HepG2 (cell line): ENCODE data around the gene ZNF507. TPM values are rescaled to one million over a fixed set of nuclear protein-coding genes. Genes with fewer than 3 reads are reported as not detected.

Experiments used
- ATF7 ChIP-seq, 2 experiments: fragments of 450-650 bp in 1 of 2; sonication (generic) in 1 of 2; formaldehyde crosslinking in 1 of 2; IDR thresholded peaks; 2 replicates each; pipeline versions ENCODE4 v1.4.0 to v1.6.1; 2016 to 2020; ENCODE audit warnings: antibody characterized with exemption in 1 of 2, mild to moderate bottlenecking in 1 of 2, missing genetic modification reagents in 1 of 2
- FOXJ3 ChIP-seq: sonication (generic); formaldehyde crosslinking; IDR thresholded peaks from 2 replicates; pipeline ENCODE4 v1.4.0; 2020; ENCODE audit warnings: missing genetic modification reagents, mild to moderate bottlenecking, borderline replicate concordance
- HES4 ChIP-seq: sonication (generic); formaldehyde crosslinking; IDR thresholded peaks from 2 replicates; pipeline ENCODE4 v1.9.0; 2021; ENCODE audit warnings: mild to moderate bottlenecking, missing genetic modification reagents, borderline replicate concordance
- KDM5A ChIP-seq: fragments of 200-600 bp; sonication (generic); IDR thresholded peaks from 2 replicates; pipeline ENCODE4 v1.7.0; 2018; ENCODE audit warnings: antibody characterized with exemption, mild to moderate bottlenecking, low read length, borderline replicate concordance
- MED8 ChIP-seq: sonication (generic); formaldehyde crosslinking; IDR thresholded peaks from 2 replicates; pipeline ENCODE4 v1.8.1; 2023; ENCODE audit warnings: mild to moderate bottlenecking, missing genetic modification reagents; ENCODE audit not compliant: insufficient replicate concordance
- NKX3-1 ChIP-seq: sonication (generic); formaldehyde crosslinking; IDR thresholded peaks from 2 replicates; pipeline ENCODE4 v1.5.0; 2020; ENCODE audit warnings: missing genetic modification reagents
- TOE1 ChIP-seq: sonication (generic); formaldehyde crosslinking; IDR thresholded peaks from 2 replicates; pipeline ENCODE4 v1.4.0; 2020; ENCODE audit warnings: mild to moderate bottlenecking, missing genetic modification reagents
- ZBTB4 ChIP-seq: sonication (generic); formaldehyde crosslinking; IDR thresholded peaks from 2 replicates; pipeline ENCODE4 v1.4.0; 2020; ENCODE audit warnings: missing genetic modification reagents, mild to moderate bottlenecking, borderline replicate concordance
- ZC3H13 ChIP-seq: sonication (generic); formaldehyde crosslinking; IDR thresholded peaks from 2 replicates; pipeline ENCODE4 v1.8.1; 2023; ENCODE audit warnings: mild to moderate bottlenecking, missing genetic modification reagents, moderate library complexity
- ZKSCAN1 ChIP-seq: fragments of 150-350 bp; IDR thresholded peaks from 2 replicates; pipeline ENCODE4 v1.6.1; 2014; ENCODE audit warnings: low read length
- ZNF224 ChIP-seq: sonication (generic); formaldehyde crosslinking; IDR thresholded peaks from 2 replicates; pipeline ENCODE4 v1.5.0; 2020; ENCODE audit warnings: mild to moderate bottlenecking, missing genetic modification reagents
- ZNF501 ChIP-seq: sonication (generic); formaldehyde crosslinking; IDR thresholded peaks from 2 replicates; pipeline ENCODE4 v1.5.1; 2020; ENCODE audit warnings: mild to moderate bottlenecking, moderate library complexity, missing genetic modification reagents
- ZNF510 ChIP-seq: sonication (generic); formaldehyde crosslinking; IDR thresholded peaks from 2 replicates; pipeline ENCODE4 v1.4.0; 2020; ENCODE audit warnings: low read depth, mild to moderate bottlenecking, missing genetic modification reagents
- ZNF577 ChIP-seq: sonication (generic); formaldehyde crosslinking; IDR thresholded peaks from 2 replicates; pipeline ENCODE4 v1.4.0; 2020; ENCODE audit warnings: mild to moderate bottlenecking, low read depth, missing genetic modification reagents, borderline replicate concordance
- ZNF772 ChIP-seq: sonication (generic); formaldehyde crosslinking; IDR thresholded peaks from 2 replicates; pipeline ENCODE4 v1.5.0; 2020; ENCODE audit warnings: mild to moderate bottlenecking, missing genetic modification reagents
- polyA plus RNA-seq, 8 experiments: library from polyadenylated mRNA; depleted of rRNA in 3 of 8; stranded (reverse) in 7 of 8; unstranded in 1 of 8; fragments of >200 nt; fragmentation: Illumina TruSeq in 4 of 8; extraction: Trizol in 4 of 8; gene quantifications; 2 replicates each; pipeline versions ENCODE4 v1.2.1 to v1.2.3, GENCODE V29; 2011 to 2016; ENCODE audit warnings: low read depth in 4 of 8, missing spikeins in 1 of 8, mixed read lengths in 1 of 8; ENCODE audit not compliant: insufficient read depth in 1 of 8
- total RNA-seq, 5 experiments: library from RNA; depleted of rRNA; stranded (reverse); fragments of >200 nt; fragmentation: Illumina TruSeq; extraction: Trizol; gene quantifications; 2 replicates each; pipeline ENCODE4 v1.2.3, GENCODE V29; 2016; ENCODE audit warnings: low read depth in 1 of 5
- TF ChIP-seq, protein P1 (sequence below): sonication (generic); formaldehyde crosslinking; conservative IDR thresholded peaks from 2 replicates; pipeline ENCODE4 v1.8.0; 2022; ENCODE audit warnings: mild to moderate bottlenecking, moderate library complexity, missing genetic modification reagents
- TF ChIP-seq, protein P2 (sequence below): sonication (generic); formaldehyde crosslinking; IDR thresholded peaks from 2 replicates; pipeline ENCODE4 v1.5.0; 2020; ENCODE audit warnings: mild to moderate bottlenecking, missing genetic modification reagents, borderline replicate concordance
- TF ChIP-seq, protein P3 (sequence below), 2 experiments: sonication (generic) in 1 of 2; formaldehyde crosslinking in 1 of 2; IDR thresholded peaks; 2 replicates each; pipeline versions ENCODE4 v1.5.1 to v1.6.1; 2011 to 2020; ENCODE audit warnings: borderline replicate concordance in 1 of 2, low read depth in 1 of 2, low read length in 1 of 2, mild to moderate bottlenecking in 1 of 2, missing genetic modification reagents in 1 of 2, moderate library complexity in 1 of 2

Gene ZNF507
- total and polyA plus RNA-seq, 2 of the 13 experiments (the other 11 are each of a cell fraction or from before 2014, with no cell fraction given): 7.3 to 10.9 TPM

- TF ChIP-seq ZBTB4 (CRISPR knock-in tag) (0 out of 2 replicates have a peak, but pooled peaks have one; percentile 40), KDM5A (peak; percentile 51; the same call in 1 of the 2 replicates), NKX3-1 (CRISPR knock-in tag) (peak; percentile 54; the same call in 1 of the 2 replicates), MED8 (CRISPR knock-in tag) (peak; percentile 83), ZC3H13 (CRISPR knock-in tag) (0 out of 2 replicates have a peak, but pooled peaks have one; percentile 46), TOE1 (0 out of 2 replicates have a peak, but pooled peaks have one; percentile 9), FOXJ3 (CRISPR knock-in tag) (peak; percentile 15; the same call in 1 of the 2 replicates), HES4 (peak; percentile 12; the same call in 1 of the 2 replicates), ZKSCAN1 (peak; percentile 7; the same call in 1 of the 2 replicates), ZNF772 (CRISPR knock-in tag) (0 out of 2 replicates have a peak, but pooled peaks have one; percentile 8), ATF7 (IDR thresholded peaks at IDR 0.05) (no peak), ATF7 (CRISPR knock-in tag; IDR thresholded peaks at IDR 0.05) (peak; percentile 12; the same call in 1 of the 2 replicates), ZNF577 (CRISPR knock-in tag) (no peak), ZNF510 (CRISPR knock-in tag) (peak; percentile 26; the same call in 1 of the 2 replicates), ZNF224 (CRISPR knock-in tag) (peak; percentile 83; the same call in 1 of the 2 replicates), ZNF501 (CRISPR knock-in tag) (peak; percentile 53; the same call in 1 of the 2 replicates)
- TF ChIP-seq, protein P1, sequence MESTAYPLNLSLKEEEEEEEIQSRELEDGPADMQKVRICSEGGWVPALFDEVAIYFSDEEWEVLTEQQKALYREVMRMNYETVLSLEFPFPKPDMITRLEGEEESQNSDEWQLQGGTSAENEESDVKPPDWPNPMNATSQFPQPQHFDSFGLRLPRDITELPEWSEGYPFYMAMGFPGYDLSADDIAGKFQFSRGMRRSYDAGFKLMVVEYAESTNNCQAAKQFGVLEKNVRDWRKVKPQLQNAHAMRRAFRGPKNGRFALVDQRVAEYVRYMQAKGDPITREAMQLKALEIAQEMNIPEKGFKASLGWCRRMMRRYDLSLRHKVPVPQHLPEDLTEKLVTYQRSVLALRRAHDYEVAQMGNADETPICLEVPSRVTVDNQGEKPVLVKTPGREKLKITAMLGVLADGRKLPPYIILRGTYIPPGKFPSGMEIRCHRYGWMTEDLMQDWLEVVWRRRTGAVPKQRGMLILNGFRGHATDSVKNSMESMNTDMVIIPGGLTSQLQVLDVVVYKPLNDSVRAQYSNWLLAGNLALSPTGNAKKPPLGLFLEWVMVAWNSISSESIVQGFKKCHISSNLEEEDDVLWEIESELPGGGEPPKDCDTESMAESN: peak; percentile 21; the same call in 1 of the 2 replicates
- TF ChIP-seq, protein P2, sequence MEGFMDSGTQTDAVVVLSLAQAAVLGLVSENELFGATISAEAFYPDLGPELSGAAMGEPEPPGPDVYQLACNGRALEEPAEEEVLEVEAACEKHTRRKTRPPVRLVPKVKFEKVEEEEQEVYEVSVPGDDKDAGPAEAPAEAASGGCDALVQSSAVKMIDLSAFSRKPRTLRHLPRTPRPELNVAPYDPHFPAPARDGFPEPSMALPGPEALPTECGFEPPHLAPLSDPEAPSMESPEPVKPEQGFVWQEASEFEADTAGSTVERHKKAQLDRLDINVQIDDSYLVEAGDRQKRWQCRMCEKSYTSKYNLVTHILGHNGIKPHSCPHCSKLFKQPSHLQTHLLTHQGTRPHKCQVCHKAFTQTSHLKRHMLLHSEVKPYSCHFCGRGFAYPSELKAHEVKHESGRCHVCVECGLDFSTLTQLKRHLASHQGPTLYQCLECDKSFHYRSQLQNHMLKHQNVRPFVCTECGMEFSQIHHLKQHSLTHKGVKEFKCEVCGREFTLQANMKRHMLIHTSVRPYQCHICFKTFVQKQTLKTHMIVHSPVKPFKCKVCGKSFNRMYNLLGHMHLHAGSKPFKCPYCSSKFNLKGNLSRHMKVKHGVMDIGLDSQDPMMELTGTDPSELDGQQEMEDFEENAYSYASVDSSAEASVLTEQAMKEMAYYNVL: peak; percentile 47; the same call in 1 of the 2 replicates
- TF ChIP-seq, protein P3, sequence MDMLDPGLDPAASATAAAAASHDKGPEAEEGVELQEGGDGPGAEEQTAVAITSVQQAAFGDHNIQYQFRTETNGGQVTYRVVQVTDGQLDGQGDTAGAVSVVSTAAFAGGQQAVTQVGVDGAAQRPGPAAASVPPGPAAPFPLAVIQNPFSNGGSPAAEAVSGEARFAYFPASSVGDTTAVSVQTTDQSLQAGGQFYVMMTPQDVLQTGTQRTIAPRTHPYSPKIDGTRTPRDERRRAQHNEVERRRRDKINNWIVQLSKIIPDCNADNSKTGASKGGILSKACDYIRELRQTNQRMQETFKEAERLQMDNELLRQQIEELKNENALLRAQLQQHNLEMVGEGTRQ (IDR thresholded peaks at IDR 0.05; ENCODE audit: low read depth, low read length): no peak
- TF ChIP-seq, protein P3 (CRISPR knock-in tag; IDR thresholded peaks at IDR 0.05; ENCODE audit: borderline replicate concordance): no peak; the same call in 1 of the 2 replicates
These were observed 59.6 kb downstream of the ZNF507 start (continued) for GRCh38 chr19:32404933-32405430.
